PC-3 (cell line): Measurements from ENCODE around the gene FN3K. TPM values are rescaled to one million over a fixed set of nuclear protein-coding genes. Genes with fewer than 3 reads are reported as not detected.

ENCODE experiments used
- ATAC-seq: fragments of 200-7000 bp; cut with Tn5 transposase; 2 replicates; pipeline ENCODE4 v1.9.1; 2020; ENCODE audit warnings: mild to moderate bottlenecking, moderate library complexity
- BruUV-seq: library from RNA; stranded (reverse); fragments of 400-500 nt; replicated peaks from 2 replicates; lab custom pipeline; 2021; lab: Mats Ljungman, UMichigan
- CTCF ChIA-PET: fragments of 300-600 bp; sonication (Branson Sonifier 250); formaldehyde crosslinking; loops from one replicate; lab custom pipeline; 2022; ENCODE audit warnings: antibody characterized with exemption; lab: Charles Lee
- POLR2A ChIA-PET: fragments of 300-600 bp; sonication (Branson Sonifier 250); formaldehyde crosslinking; loops from one replicate; lab custom pipeline; 2022; ENCODE audit warnings: antibody characterized with exemption; ENCODE audit not compliant: unreplicated experiment; lab: Charles Lee
- DNase-seq: peaks from one replicate; pipeline ENCODE4 v3.0.0-alpha.2; 2015
- H2AFZ ChIP-seq: fragments of 300-600 bp; sonication (generic); 2 replicates; pipeline ENCODE4 v1.6.0; 2016; ENCODE audit warnings: antibody characterized with exemption, low read length
- H3F3A ChIP-seq: fragments of 300-600 bp; sonication (generic); one replicate; pipeline ENCODE4 v1.6.0; 2017; ENCODE audit warnings: antibody characterized with exemption, low read length, control low read depth, mild to moderate bottlenecking; ENCODE audit not compliant: unreplicated experiment
- H3K27ac ChIP-seq: fragments of 300-600 bp; sonication (generic); 2 replicates; pipeline ENCODE4 v1.5.1; 2016; ENCODE audit warnings: mild to moderate bottlenecking, low read length
- H3K27me3 ChIP-seq: fragments of 300-600 bp; sonication (generic); 2 replicates; pipeline ENCODE4 v1.6.1; 2016; ENCODE audit warnings: low read length, mixed read lengths
- H3K36me3 ChIP-seq: fragments of 300-600 bp; sonication (generic); 2 replicates; pipeline ENCODE4 v1.6.1; 2016; ENCODE audit warnings: low read depth, mixed run types, low read length, mixed read lengths
- H3K4me1 ChIP-seq: fragments of 300-600 bp; sonication (generic); 2 replicates; pipeline ENCODE4 v1.5.1; 2016; ENCODE audit warnings: low read length; ENCODE audit not compliant: insufficient read depth
- H3K4me2 ChIP-seq: fragments of 300-600 bp; sonication (generic); 2 replicates; pipeline ENCODE4 v1.6.0; 2016; ENCODE audit warnings: low read length
- H3K4me3 ChIP-seq: fragments of 300-600 bp; sonication (generic); 2 replicates; pipeline ENCODE4 v1.5.1; 2016; ENCODE audit warnings: mild to moderate bottlenecking, low read length, mixed read lengths
- H3K79me2 ChIP-seq: fragments of 300-600 bp; sonication (generic); 2 replicates; pipeline ENCODE4 v1.6.1; 2017; ENCODE audit warnings: low read length, mixed read lengths
- H3K9ac ChIP-seq: fragments of 300-600 bp; sonication (generic); 2 replicates; pipeline ENCODE4 v1.6.0; 2016; ENCODE audit warnings: mild to moderate bottlenecking, low read length
- H3K9me2 ChIP-seq: fragments of 300-600 bp; sonication (generic); replicated peaks from 2 replicates; pipeline ENCODE4 v1.6.1; 2016; ENCODE audit warnings: mixed run types, low read length, mixed read lengths
- H3K9me3 ChIP-seq: fragments of 300-600 bp; sonication (generic); 2 replicates; pipeline ENCODE4 v1.6.1; 2016; ENCODE audit warnings: low read length, mixed read lengths
- H4K20me1 ChIP-seq: fragments of 300-600 bp; sonication (generic); 2 replicates; pipeline ENCODE4 v1.6.1; 2016; ENCODE audit warnings: low read length, mixed read lengths
- CTCF ChIP-seq: fragments of 300-600 bp; sonication (generic); conservative IDR thresholded peaks from 2 replicates; pipeline ENCODE4 v1.5.1; 2017; ENCODE audit warnings: antibody characterized with exemption, low read depth, mild to moderate bottlenecking, low read length
- EZH2 ChIP-seq: fragments of 300-600 bp; sonication (generic); IDR thresholded peaks from one replicate; pipeline ENCODE4 v1.6.1; 2017; ENCODE audit warnings: antibody characterized with exemption, mild to moderate bottlenecking, low read length; ENCODE audit not compliant: unreplicated experiment
- EZH2phosphoT487 ChIP-seq: fragments of 300-600 bp; sonication (generic); IDR thresholded peaks from 2 replicates; pipeline ENCODE4 v1.6.1; 2018; ENCODE audit warnings: mild to moderate bottlenecking, antibody characterized with exemption, low read length, borderline replicate concordance
- intact Hi-C: fragments of 100-400 bp; cut with micrococcal nuclease; formaldehyde crosslinking; loops from 2 replicates; pipeline ENCODE4 v1.9.0; 2023
- total RNA-seq: library from RNA; depleted of rRNA; stranded (reverse); fragments of >200 nt; gene quantifications from 2 replicates; pipeline ENCODE4 v1.2.3, GENCODE V29; 2014

FN3K gene
- total RNA-seq, 1 experiment from 2014 or later = 8.4 TPM

- Histone ChIP-seq H3K27ac (no peak overlapping the region), H3K36me3 (peaks cover 13% of the 10 kb centered on the region), H3K9ac (no peak overlapping the region), H3K9me2 (no peaks in the 10 kb centered on the region), H2AFZ (no peak overlapping the region), H3K4me3 (no peak overlapping the region), H3F3A (no peaks in the 10 kb centered on the region), H3K9me3 (no peaks in the 10 kb centered on the region), H3K27me3 (no peaks in the 10 kb centered on the region), H3K79me2 (no peaks in the 10 kb centered on the region), H3K4me1 (peaks cover 4% of the 10 kb centered on the region), H4K20me1 (no peaks in the 10 kb centered on the region), H3K4me2 (no peak overlapping the region)
- ChIA-PET POLR2A (no interaction called here), CTCF (no interaction called here)
- ATAC-seq (no peak), DNase-seq (no peak)
- intact Hi-C loops = no loop called here
- no peak for TF ChIP-seq EZH2phosphoT487
- TF ChIP-seq CTCF = no peak
- no peak for TF ChIP-seq EZH2
- no TSS peak for BruUV-seq
Observed at GRCh38 chr17:82786427-82786826, 51.0 kb downstream of the FN3K start.

- H3K27ac ChIP-seq = no peak overlapping the region
- peaks cover under 1% of the 10 kb centered on the region; the same call in 1 of the 2 replicates for H3K4me1 ChIP-seq
- TF ChIP-seq CTCF = no peak
- no peak for TF ChIP-seq EZH2phosphoT487
- no peak for TF ChIP-seq EZH2
- H3K4me2 ChIP-seq = no peak overlapping the region
- H4K20me1 ChIP-seq = no peaks in the 10 kb centered on the region
- intact Hi-C loops = no loop called here
- H3K36me3 ChIP-seq = peaks cover 10% of the 10 kb centered on the region; the same call in 1 of the 2 replicates
- H3K79me2 ChIP-seq = no peaks in the 10 kb centered on the region
- H2AFZ ChIP-seq = no peak overlapping the region
- H3F3A ChIP-seq = no peaks in the 10 kb centered on the region
- ATAC-seq = no peak
- BruUV-seq = no TSS peak
- no peak for DNase-seq
- ChIA-PET CTCF (no interaction called here), POLR2A (no interaction called here)
- H3K9me3 ChIP-seq = no peaks in the 10 kb centered on the region
- H3K9me2 ChIP-seq = no peaks in the 10 kb centered on the region
- no peak overlapping the region for H3K9ac ChIP-seq
- no peak overlapping the region for H3K4me3 ChIP-seq
- H3K27me3 ChIP-seq = no peaks in the 10 kb centered on the region
Observed at GRCh38 chr17:82787081-82787848, 51.9 kb downstream of the FN3K start.

GRCh38 chr17:82788206-82789001, 53.0 kb downstream of the FN3K start:
- H3K79me2 ChIP-seq = 0 out of 2 replicates have a peak, but pooled peaks cover 4% of the 10 kb centered on the region
- H3F3A ChIP-seq = no peaks in the 10 kb centered on the region
- no peaks in the 10 kb centered on the region; the same call in 1 of the 2 replicates for H3K4me1 ChIP-seq
- BruUV-seq = no TSS peak
- H3K27ac ChIP-seq = no peak overlapping the region
- H3K9me2 ChIP-seq = no peaks in the 10 kb centered on the region
- H4K20me1 ChIP-seq = no peaks in the 10 kb centered on the region
- ATAC-seq (no peak), DNase-seq (no peak)
- intact Hi-C loops = no loop called here
- H3K4me3 ChIP-seq = no peak overlapping the region
- no peak overlapping the region for H2AFZ ChIP-seq
- ChIA-PET CTCF (no interaction called here), POLR2A (no interaction called here)
- TF ChIP-seq EZH2phosphoT487 = no peak
- no peak for TF ChIP-seq EZH2
- TF ChIP-seq CTCF = no peak
- no peak overlapping the region for H3K9ac ChIP-seq
- no peaks in the 10 kb centered on the region for H3K9me3 ChIP-seq
- H3K27me3 ChIP-seq = no peaks in the 10 kb centered on the region
- H3K36me3 ChIP-seq = peaks cover 2% of the 10 kb centered on the region; the same call in 1 of the 2 replicates
- H3K4me2 ChIP-seq = no peak overlapping the region
